Liver (tissue), 3 donors: ENCODE data around the gene CLEC4A.

Experiments
- CTCF ChIP-seq: fragments of 150-350 bp; IDR thresholded peaks from 2 replicates; pipeline ENCODE4 v1.5.1; 2017; ENCODE audit warnings: improper control_type of control experiment, low read depth, low read length; ENCODE audit not compliant: missing input control
- EGR1 ChIP-seq, 2 donors: IDR thresholded peaks; 2 replicates each; pipeline ENCODE4 v1.6.1; 2016 to 2018; ENCODE audit warnings: antibody characterized with exemption in 2 of 2, low read depth in 2 of 2
- JUND ChIP-seq, 2 donors: IDR thresholded peaks; 2 replicates each; pipeline ENCODE4 v1.6.1; 2016; ENCODE audit warnings: antibody characterized with exemption in 2 of 2
- donor health status: healthy.
- donor health status: healthy.

GRCh38 chr12:8156845-8157244, 33.4 kb downstream of the CLEC4A start, which contains the start of gene ZNF705A:
- no peak for TF ChIP-seq CTCF
- no peak for TF ChIP-seq EGR1 (IDR thresholded peaks at IDR 0.05; ENCODE audit: low read depth in 2 of 2)
- TF ChIP-seq JUND (IDR thresholded peaks at IDR 0.05): no peak
